WTC11 (cell line): ENCODE results near the gene RRP1. TPM values are rescaled to one million over a fixed set of nuclear protein-coding genes. Genes with fewer than 3 reads are reported as not detected.
A peak's percentile ranks its signal among the peaks of the same experiment; 100 is the strongest.

Experiments used
- ATAC-seq: fragments of 200-7000 bp; cut with Tn5 transposase; 2 replicates; pipeline ENCODE4 v1.10.0; 2021; ENCODE audit warnings: mild to moderate bottlenecking, moderate library complexity
- CTCF ChIA-PET: fragments of 300-600 bp; sonication (Branson Sonifier 250); formaldehyde crosslinking; loops from one replicate; lab custom pipeline; 2021; ENCODE audit warnings: antibody characterized with exemption; lab: Charles Lee
- POLR2A ChIA-PET: fragments of 350-600 bp; sonication (Branson Sonifier 250); formaldehyde crosslinking; loops from one replicate; lab custom pipeline; 2021; ENCODE audit warnings: antibody characterized with exemption; lab: Charles Lee
- DNase-seq: peaks from one replicate; pipeline ENCODE4 v3.0.0; 2021; ENCODE audit warnings: low spot score
- H3K27ac Mint-ChIP-seq: 2 replicates; pipeline ENCODE4 v1.8.0; 2021; ENCODE audit warnings: mixed read lengths
- H3K27me3 Mint-ChIP-seq: 2 replicates; pipeline ENCODE4 v1.8.0; 2021; ENCODE audit warnings: low read depth, mild to moderate bottlenecking, moderate library complexity, mixed read lengths
- H3K36me3 Mint-ChIP-seq: 2 replicates; pipeline ENCODE4 v1.8.0; 2021; ENCODE audit warnings: mixed read lengths
- H3K4me1 Mint-ChIP-seq: 2 replicates; pipeline ENCODE4 v1.8.0; 2022; ENCODE audit warnings: mixed read lengths
- H3K4me3 Mint-ChIP-seq: 2 replicates; pipeline ENCODE4 v1.8.0; 2021; ENCODE audit warnings: mild to moderate bottlenecking, moderate library complexity, mixed read lengths
- H3K9me3 Mint-ChIP-seq: 2 replicates; pipeline ENCODE4 v1.8.0; 2021; ENCODE audit warnings: mixed read lengths
- ATF1 ChIP-seq: sonication (generic); formaldehyde crosslinking; IDR thresholded peaks from 2 replicates; pipeline ENCODE4 v1.8.1; 2023; ENCODE audit warnings: mild to moderate bottlenecking, moderate library complexity, missing genetic modification reagents
- E2F4 ChIP-seq: sonication (generic); formaldehyde crosslinking; IDR thresholded peaks from 2 replicates; pipeline ENCODE4 v1.8.1; 2022; ENCODE audit warnings: low read depth, mild to moderate bottlenecking, moderate library complexity, missing genetic modification reagents, borderline replicate concordance
- ELF4 ChIP-seq: sonication (generic); formaldehyde crosslinking; IDR thresholded peaks from 2 replicates; pipeline ENCODE4 v1.8.1; 2022; ENCODE audit warnings: low read depth, mild to moderate bottlenecking, moderate library complexity, missing genetic modification reagents
- ERG ChIP-seq: fragments of 250-450 bp; sonication (Bioruptor Pico); IDR thresholded peaks from 2 replicates; pipeline ENCODE4 v1.8.0; 2021; ENCODE audit warnings: mild to moderate bottlenecking
- FOXK1 ChIP-seq: sonication (generic); formaldehyde crosslinking; IDR thresholded peaks from 2 replicates; pipeline ENCODE4 v1.8.0; 2022; ENCODE audit warnings: mild to moderate bottlenecking, moderate library complexity, missing genetic modification reagents
- FOXP4 ChIP-seq: sonication (generic); formaldehyde crosslinking; IDR thresholded peaks from 2 replicates; pipeline ENCODE4 v1.8.0; 2022; ENCODE audit warnings: mild to moderate bottlenecking, missing genetic modification reagents
- GRHL2 ChIP-seq: fragments of 250-450 bp; sonication (Bioruptor Pico); IDR thresholded peaks from 2 replicates; pipeline ENCODE4 v1.8.0; 2022; ENCODE audit warnings: mild to moderate bottlenecking, moderate library complexity; ENCODE audit not compliant: insufficient replicate concordance, severe bottlenecking
- MAX ChIP-seq: sonication (generic); formaldehyde crosslinking; IDR thresholded peaks from 2 replicates; pipeline ENCODE4 v1.8.0; 2022; ENCODE audit warnings: mild to moderate bottlenecking, missing genetic modification reagents
- MYBL2 ChIP-seq: sonication (generic); formaldehyde crosslinking; IDR thresholded peaks from 2 replicates; pipeline ENCODE4 v1.8.1; 2023; ENCODE audit warnings: mild to moderate bottlenecking, moderate library complexity, missing genetic modification reagents
- RELA ChIP-seq: sonication (generic); formaldehyde crosslinking; IDR thresholded peaks from 2 replicates; pipeline ENCODE4 v1.8.1; 2022; ENCODE audit warnings: missing genetic modification reagents, mild to moderate bottlenecking, borderline replicate concordance
- STAT6 ChIP-seq: sonication (generic); formaldehyde crosslinking; conservative IDR thresholded peaks from 2 replicates; pipeline ENCODE4 v1.8.1; 2023; ENCODE audit warnings: mild to moderate bottlenecking, low read depth, missing genetic modification reagents, moderate library complexity
- TEAD4 ChIP-seq: sonication (generic); formaldehyde crosslinking; IDR thresholded peaks from 2 replicates; pipeline ENCODE4 v1.8.0; 2022; ENCODE audit warnings: mild to moderate bottlenecking, missing genetic modification reagents
- TP53 ChIP-seq: sonication (generic); formaldehyde crosslinking; IDR thresholded peaks from 2 replicates; pipeline ENCODE4 v1.8.1; 2023; ENCODE audit warnings: mild to moderate bottlenecking, missing genetic modification reagents
- ZBTB43 ChIP-seq: sonication (generic); formaldehyde crosslinking; IDR thresholded peaks from 2 replicates; pipeline ENCODE4 v1.8.1; 2023; ENCODE audit warnings: mild to moderate bottlenecking, missing genetic modification reagents
- ZNF232 ChIP-seq: sonication (generic); formaldehyde crosslinking; IDR thresholded peaks from 2 replicates; pipeline ENCODE4 v1.8.0; 2022; ENCODE audit warnings: mild to moderate bottlenecking, missing genetic modification reagents
- ZNF671 ChIP-seq: fragments of 250-450 bp; sonication (Bioruptor Pico); IDR thresholded peaks from 2 replicates; pipeline ENCODE4 v1.8.0; 2021; ENCODE audit warnings: mild to moderate bottlenecking
- total RNA-seq: library from RNA; stranded (reverse); gene quantifications from 3 replicates; pipeline ENCODE4 v1.2.3, GENCODE V29; 2021
- TF ChIP-seq, protein P1 (sequence below): sonication (generic); formaldehyde crosslinking; IDR thresholded peaks from 2 replicates; pipeline ENCODE4 v1.8.0; 2022; ENCODE audit warnings: mild to moderate bottlenecking, missing genetic modification reagents
- TF ChIP-seq, protein P2 (sequence below): sonication (generic); formaldehyde crosslinking; IDR thresholded peaks from 2 replicates; pipeline ENCODE4 v1.8.1; 2023; ENCODE audit warnings: mild to moderate bottlenecking, missing genetic modification reagents, moderate library complexity
- TF ChIP-seq, protein P3 (sequence below): sonication (generic); formaldehyde crosslinking; IDR thresholded peaks from 2 replicates; pipeline ENCODE4 v1.8.1; 2023; ENCODE audit warnings: mild to moderate bottlenecking, moderate library complexity, missing genetic modification reagents

Gene RRP1
- total RNA-seq, 1 experiment from 2014 or later, result 53.0 TPM

DNA sequence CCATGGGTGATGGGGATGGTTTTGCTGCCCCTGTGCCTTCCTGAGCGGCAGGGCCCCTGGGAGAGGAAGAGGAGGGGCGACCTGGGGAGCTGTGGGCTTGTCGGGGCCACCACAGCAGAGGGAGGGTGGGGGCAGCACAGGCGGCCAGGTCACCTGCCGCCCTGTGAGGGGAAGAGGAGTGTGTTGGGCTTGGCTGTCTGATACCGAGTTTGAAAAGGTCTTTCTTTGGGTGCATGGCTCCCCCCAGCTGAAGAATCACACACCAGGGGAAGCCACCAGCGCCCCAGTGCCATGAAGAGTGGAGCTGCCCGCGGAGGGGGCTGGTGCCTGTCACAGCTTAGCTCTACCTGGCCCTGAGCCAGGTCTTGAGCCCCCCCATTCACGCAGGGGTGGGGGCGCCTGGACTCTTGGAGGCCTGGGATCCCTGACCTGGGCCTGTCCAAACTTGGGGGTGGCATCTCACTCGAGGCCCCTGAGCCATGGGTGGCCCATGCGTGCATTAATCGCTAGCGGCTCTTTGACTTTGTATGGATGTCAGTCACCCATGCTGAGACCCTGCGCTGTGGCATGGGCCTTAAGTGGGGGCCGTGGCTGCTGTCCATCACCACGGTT, 39.6 kb upstream of the RRP1 start:
- Mint-ChIP-seq H3K27me3 (no peaks in the 10 kb centered on the region), H3K4me1 (no peaks in the 10 kb centered on the region), H3K36me3 (peaks cover 52% of the 10 kb centered on the region), H3K4me3 (no peak overlapping the region), H3K27ac (peak overlapping the region; percentile 41; the same call in 1 of the 2 replicates), H3K9me3 (no peaks in the 10 kb centered on the region)
- ChIA-PET POLR2A (no interaction called here), CTCF (interaction anchor here (0.7 kb wide), 1 partner anchor 21 kb away, joined by 3 read pairs; no protein-coding TSS in a partner anchor)
- TF ChIP-seq, protein P1, sequence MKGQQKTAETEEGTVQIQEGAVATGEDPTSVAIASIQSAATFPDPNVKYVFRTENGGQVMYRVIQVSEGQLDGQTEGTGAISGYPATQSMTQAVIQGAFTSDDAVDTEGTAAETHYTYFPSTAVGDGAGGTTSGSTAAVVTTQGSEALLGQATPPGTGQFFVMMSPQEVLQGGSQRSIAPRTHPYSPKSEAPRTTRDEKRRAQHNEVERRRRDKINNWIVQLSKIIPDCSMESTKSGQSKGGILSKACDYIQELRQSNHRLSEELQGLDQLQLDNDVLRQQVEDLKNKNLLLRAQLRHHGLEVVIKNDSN, result no peak
- no peak for TF ChIP-seq ERG
- no peak for TF ChIP-seq ZBTB43 (CRISPR knock-in tag)
- no peak for TF ChIP-seq ZNF671 (CRISPR knock-in tag)
- no peak for TF ChIP-seq FOXP4 (CRISPR knock-in tag)
- no peak for TF ChIP-seq E2F4 (CRISPR knock-in tag)
- TF ChIP-seq TP53, result no peak
- no peak for TF ChIP-seq TEAD4 (CRISPR knock-in tag)
- no peak for TF ChIP-seq ATF1 (CRISPR knock-in tag)
- TF ChIP-seq FOXK1 (CRISPR knock-in tag), result no peak
- no peak for ATAC-seq
- no peak for DNase-seq

DNA sequence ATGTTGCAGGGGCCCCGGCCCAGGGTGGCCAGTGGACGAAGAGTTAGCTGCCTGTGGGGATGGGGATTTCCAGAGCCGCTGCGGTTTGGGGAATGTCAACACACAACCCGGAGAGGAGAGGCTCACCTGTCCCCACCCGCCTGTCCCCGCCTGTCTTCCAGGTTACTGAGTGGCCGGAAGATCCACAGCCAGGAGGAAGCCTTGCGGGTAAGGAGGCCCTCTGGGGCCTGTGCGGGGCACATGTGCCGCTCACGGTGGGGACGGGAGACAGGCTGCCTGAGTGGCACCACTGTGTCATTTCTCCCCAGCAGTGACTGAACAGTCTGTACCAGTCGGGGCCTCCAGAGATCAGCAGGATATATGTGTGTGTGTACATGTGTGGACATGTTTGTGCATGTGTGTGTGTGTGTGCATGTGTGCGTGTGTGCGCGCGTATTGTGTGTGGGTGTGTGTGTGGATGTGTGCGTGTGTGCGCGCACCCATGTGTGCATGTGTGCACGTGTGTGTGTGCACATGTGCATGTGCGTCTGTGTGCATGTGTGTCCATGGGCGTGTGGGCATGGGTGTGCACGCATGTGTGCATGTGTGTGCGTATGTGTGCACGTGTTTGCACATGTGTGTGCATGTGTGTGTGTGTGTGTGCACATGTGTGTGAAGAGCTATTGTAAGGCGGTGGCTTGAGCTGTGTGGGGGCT, 38.9 kb upstream of the RRP1 start:
- CTCF ChIA-PET, result no interaction called here
- TF ChIP-seq RELA (CRISPR knock-in tag) (no peak), MAX (no peak), ZNF232 (CRISPR knock-in tag) (no peak), MYBL2 (no peak), STAT6 (CRISPR knock-in tag) (no peak), ELF4 (CRISPR knock-in tag) (no peak), GRHL2 (CRISPR knock-in tag) (no peak), TP53 (no peak)
- TF ChIP-seq, protein P2, sequence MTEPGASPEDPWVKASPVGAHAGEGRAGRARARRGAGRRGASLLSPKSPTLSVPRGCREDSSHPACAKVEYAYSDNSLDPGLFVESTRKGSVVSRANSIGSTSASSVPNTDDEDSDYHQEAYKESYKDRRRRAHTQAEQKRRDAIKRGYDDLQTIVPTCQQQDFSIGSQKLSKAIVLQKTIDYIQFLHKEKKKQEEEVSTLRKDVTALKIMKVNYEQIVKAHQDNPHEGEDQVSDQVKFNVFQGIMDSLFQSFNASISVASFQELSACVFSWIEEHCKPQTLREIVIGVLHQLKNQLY (CRISPR knock-in tag), result no peak
- TF ChIP-seq, protein P3, sequence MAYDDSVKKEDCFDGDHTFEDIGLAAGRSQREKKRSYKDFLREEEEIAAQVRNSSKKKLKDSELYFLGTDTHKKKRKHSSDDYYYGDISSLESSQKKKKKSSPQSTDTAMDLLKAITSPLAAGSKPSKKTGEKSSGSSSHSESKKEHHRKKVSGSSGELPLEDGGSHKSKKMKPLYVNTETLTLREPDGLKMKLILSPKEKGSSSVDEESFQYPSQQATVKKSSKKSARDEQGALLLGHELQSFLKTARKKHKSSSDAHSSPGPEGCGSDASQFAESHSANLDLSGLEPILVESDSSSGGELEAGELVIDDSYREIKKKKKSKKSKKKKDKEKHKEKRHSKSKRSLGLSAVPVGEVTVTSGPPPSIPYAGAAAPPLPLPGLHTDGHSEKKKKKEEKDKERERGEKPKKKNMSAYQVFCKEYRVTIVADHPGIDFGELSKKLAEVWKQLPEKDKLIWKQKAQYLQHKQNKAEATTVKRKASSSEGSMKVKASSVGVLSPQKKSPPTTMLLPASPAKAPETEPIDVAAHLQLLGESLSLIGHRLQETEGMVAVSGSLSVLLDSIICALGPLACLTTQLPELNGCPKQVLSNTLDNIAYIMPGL (CRISPR knock-in tag), result no peak
- TF ChIP-seq, protein P1, result no peak

More for the DNA sequence above, 38.9 kb upstream of the RRP1 start:
- no peaks in the 10 kb centered on the region for H3K4me1 Mint-ChIP-seq
- no peaks in the 10 kb centered on the region for H3K9me3 Mint-ChIP-seq
- DNase-seq, result no peak
- peak overlapping the region; percentile 60; the same call in 1 of the 2 replicates for H3K27ac Mint-ChIP-seq
- POLR2A ChIA-PET, result no interaction called here
- H3K27me3 Mint-ChIP-seq, result no peaks in the 10 kb centered on the region
- no peak overlapping the region for H3K4me3 Mint-ChIP-seq
- no peak for ATAC-seq
- peaks cover 49% of the 10 kb centered on the region for H3K36me3 Mint-ChIP-seq
